SK-N-MC (cell line): ENCODE measurements around the gene PLA2R1.

Experiments used
- EZH2 ChIP-seq: fragments of 200-600 bp; sonication (generic); IDR thresholded peaks from one replicate; pipeline ENCODE4 v1.6.1; 2017; ENCODE audit warnings: antibody characterized with exemption
- POLR2AphosphoS5 ChIP-seq: IDR thresholded peaks from 2 replicates; pipeline ENCODE4 v1.6.1; 2012; ENCODE audit warnings: mild to moderate bottlenecking, low read depth, low read length, borderline replicate concordance

DNA sequence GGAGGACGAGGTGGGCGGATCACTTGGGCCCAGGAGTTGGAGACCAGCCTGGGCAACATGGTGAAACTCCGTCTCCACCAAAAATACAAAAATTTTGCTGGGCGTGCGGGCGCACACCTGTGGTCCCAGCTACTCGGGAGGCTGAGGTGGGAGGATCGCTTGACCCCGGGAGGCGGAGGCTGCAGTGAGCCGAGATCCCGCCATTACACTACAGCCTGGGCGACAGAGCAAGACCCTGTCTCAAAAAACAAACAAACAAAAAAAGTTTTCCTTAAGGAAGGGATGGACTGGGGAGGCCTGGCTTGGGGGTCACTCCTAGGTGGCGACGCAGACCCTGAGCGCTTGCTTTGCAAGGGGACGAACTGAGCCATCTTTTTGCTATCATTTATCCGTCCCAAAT, 882 bp downstream of the PLA2R1 start:
- TF ChIP-seq POLR2AphosphoS5: no peak
- no peak for TF ChIP-seq EZH2
